A172 (cell line): ENCODE results near the gene AMBRA1. TPM values are rescaled to one million over a fixed set of nuclear protein-coding genes. Genes with fewer than 3 reads are reported as not detected.
"Not testable (repeated sequence)": the region's sequence is repeated elsewhere in the genome, so short reads cannot be mapped to it uniquely, and the experiment has no call there.

ENCODE experiments used
- DNase-seq: peaks from one replicate; pipeline ENCODE4 v3.0.0-alpha.2; 2015; ENCODE audit warnings: low spot score
- total RNA-seq: library from RNA; depleted of rRNA; stranded (reverse); fragments of >200 nt; shearing (Covaris generic); gene quantifications from 2 replicates; pipeline ENCODE4 v1.2.3, GENCODE V29; 2014

AMBRA1 gene
- total RNA-seq, 1 experiment from 2014 or later, result 44.3 TPM

GRCh38 chr11:46371262-46371661, 222.6 kb downstream of the AMBRA1 start:
- DNase-seq, result not testable (repeated sequence)

GRCh38 chr11:46370253-46370652, 223.6 kb downstream of the AMBRA1 start:
- no peak for DNase-seq

- peak; percentile 98 for DNase-seq
Observed at GRCh38 chr11:46369458-46370152, 224.2 kb downstream of the AMBRA1 start.

- no peak for DNase-seq
Observed at GRCh38 chr11:46367916-46368267, 225.9 kb downstream of the AMBRA1 start.

GRCh38 chr11:46367244-46367915, 226.4 kb downstream of the AMBRA1 start:
- DNase-seq, result peak; percentile 54

GRCh38 chr11:46366661-46367161, 227.1 kb downstream of the AMBRA1 start:
- DNase-seq, result no peak

GRCh38 chr11:46366260-46366659, 227.6 kb downstream of the AMBRA1 start:
- DNase-seq, result no peak

GRCh38 chr11:46364791-46365190, 229.0 kb downstream of the AMBRA1 start:
- no peak for DNase-seq

GRCh38 chr11:46364056-46364455, 229.8 kb downstream of the AMBRA1 start:
- DNase-seq, result no peak

- peak; percentile 96 for DNase-seq
Observed at GRCh38 chr11:46363455-46364005, 230.3 kb downstream of the AMBRA1 start.

- peak; percentile 94 for DNase-seq
Observed at GRCh38 chr11:46363031-46363407, 230.8 kb downstream of the AMBRA1 start.

GRCh38 chr11:46362156-46363030, 231.4 kb downstream of the AMBRA1 start:
- DNase-seq, result no peak

- peak; percentile 57 for DNase-seq
Observed at GRCh38 chr11:46361283-46362155, 232.3 kb downstream of the AMBRA1 start.

- no peak for DNase-seq
Observed at GRCh38 chr11:46360878-46361277, 232.9 kb downstream of the AMBRA1 start.

- DNase-seq, result no peak
Observed at GRCh38 chr11:46359953-46360352, 233.9 kb downstream of the AMBRA1 start.

- DNase-seq, result no peak
Observed at GRCh38 chr11:46357483-46357936, 236.3 kb downstream of the AMBRA1 start.

GRCh38 chr11:46356924-46357482, 236.8 kb downstream of the AMBRA1 start:
- DNase-seq, result peak; percentile 44

GRCh38 chr11:46353698-46354097, 240.1 kb downstream of the AMBRA1 start:
- no peak for DNase-seq

- DNase-seq, result no peak
Observed at GRCh38 chr11:46352063-46352841, 241.6 kb downstream of the AMBRA1 start.

- no peak for DNase-seq
Observed at GRCh38 chr11:46351606-46352005, 242.2 kb downstream of the AMBRA1 start.
